Measurements from ENCODE around the gene PPP1R14D. TPM values are rescaled to one million over a fixed set of nuclear protein-coding genes. Genes with fewer than 3 reads are reported as not detected.
A peak's percentile ranks its signal among the peaks of the same experiment; 100 is the strongest.

Gene PPP1R14D
- total RNA-seq, 1 experiment from 2014 or later = 0.65 TPM

- Histone ChIP-seq H3K27ac (peak overlapping the region; percentile 93), H3K79me2 (ENCODE audit: low read depth) (peaks cover 68% of the 10 kb centered on the region), H3K4me1 (replicated peaks; ENCODE audit: insufficient read depth) (peaks cover 31% of the 10 kb centered on the region), H4K20me1 (ENCODE audit: insufficient read depth) (0 out of 2 replicates have a peak, but pooled peaks cover 5% of the 10 kb centered on the region), H2AFZ (no peak overlapping the region), H3K9me2 (ENCODE audit: insufficient read depth) (no peaks in the 10 kb centered on the region), H3K27me3 (ENCODE audit: insufficient read depth, low read depth) (no peaks in the 10 kb centered on the region), H3K9me3 (ENCODE audit: insufficient read depth, low read depth) (no peaks in the 10 kb centered on the region), H3K4me2 (peak overlapping the region; percentile 100), H3K4me3 (peak overlapping the region; percentile 71), H3K36me3 (ENCODE audit: low read depth) (no peaks in the 10 kb centered on the region; the same call in 1 of the 2 replicates), H3F3A (ENCODE audit: insufficient read depth, low read depth) (peaks cover 23% of the 10 kb centered on the region)
- no peak for TF ChIP-seq CTCF (conservative IDR thresholded peaks at IDR 0.05)
- no peak for TF ChIP-seq EZH2 (IDR thresholded peaks at IDR 0.05; ENCODE audit: low read depth)
- intact Hi-C loops (cut with micrococcal nuclease; ENCODE audit: unreplicated experiment) = no loop called here
- DNase-seq = no peak
- no TSS peak for BruUV-seq (replicated peaks)
- POLR2A ChIA-PET (ENCODE audit: unreplicated experiment) = no interaction called here
- CTCF ChIA-PET = interaction anchor here (1.0 kb wide), 1 partner anchor 17 kb away, joined by 3 read pairs; the partner anchor contains the start of gene PPP1R14D
Observed at GRCh38 chr15:40845036-40845435, 16.5 kb upstream of the PPP1R14D start.

GRCh38 chr15:40844696-40845030 lies 16.2 kb upstream of the PPP1R14D start:
- Histone ChIP-seq H3K27ac (peak overlapping the region; percentile 93), H3K4me2 (peak overlapping the region; percentile 100), H3K9me2 (ENCODE audit: insufficient read depth) (no peaks in the 10 kb centered on the region), H4K20me1 (ENCODE audit: insufficient read depth) (0 out of 2 replicates have a peak, but pooled peaks cover 5% of the 10 kb centered on the region), H3F3A (ENCODE audit: insufficient read depth, low read depth) (peaks cover 23% of the 10 kb centered on the region), H3K9me3 (ENCODE audit: insufficient read depth, low read depth) (no peaks in the 10 kb centered on the region), H3K27me3 (ENCODE audit: insufficient read depth, low read depth) (no peaks in the 10 kb centered on the region), H3K4me3 (peak overlapping the region; percentile 71), H3K36me3 (ENCODE audit: low read depth) (no peaks in the 10 kb centered on the region; the same call in 1 of the 2 replicates), H2AFZ (no peak overlapping the region; the same call in 1 of the 2 replicates), H3K79me2 (ENCODE audit: low read depth) (peaks cover 65% of the 10 kb centered on the region), H3K4me1 (replicated peaks; ENCODE audit: insufficient read depth) (peaks cover 31% of the 10 kb centered on the region)
- BruUV-seq (replicated peaks) = TSS peak; percentile 25
- intact Hi-C loops (cut with micrococcal nuclease; ENCODE audit: unreplicated experiment) = loop anchor here (1.0 kb wide), 1 partner anchor 75 kb away; the partner anchor contains the start of gene C15orf62
- ChIA-PET CTCF (interaction anchor here (1.0 kb wide), 2 partner anchors 13 to 16 kb away, joined by 3 to 4 read pairs; partner anchors contain the start of gene PPP1R14D), POLR2A (ENCODE audit: unreplicated experiment) (no interaction called here)
- no peak for DNase-seq
- TF ChIP-seq CTCF (conservative IDR thresholded peaks at IDR 0.05) = no peak
- no peak for TF ChIP-seq EZH2 (IDR thresholded peaks at IDR 0.05; ENCODE audit: low read depth)

- TF ChIP-seq CTCF (conservative IDR thresholded peaks at IDR 0.05) = no peak
- no peak for TF ChIP-seq EZH2 (IDR thresholded peaks at IDR 0.05; ENCODE audit: low read depth)
- Histone ChIP-seq H2AFZ (peak within 1 kb of the TSS; percentile 64; the same call in 1 of the 2 replicates), H3K4me2 (peak within 1 kb of the TSS; percentile 100), H3K79me2 (ENCODE audit: low read depth) (peaks cover 59% of the 10 kb centered on the region), H4K20me1 (ENCODE audit: insufficient read depth) (0 out of 2 replicates have a peak, but pooled peaks cover 5% of the 10 kb centered on the region), H3K4me1 (replicated peaks; ENCODE audit: insufficient read depth) (peaks cover 31% of the 10 kb centered on the region), H3K36me3 (ENCODE audit: low read depth) (no peaks in the 10 kb centered on the region; the same call in 1 of the 2 replicates), H3K4me3 (peak within 1 kb of the TSS; percentile 71), H3K27ac (peak within 1 kb of the TSS; percentile 93), H3K9me2 (ENCODE audit: insufficient read depth) (no peaks in the 10 kb centered on the region), H3K27me3 (ENCODE audit: insufficient read depth, low read depth) (no peaks in the 10 kb centered on the region), H3K9me3 (ENCODE audit: insufficient read depth, low read depth) (no peaks in the 10 kb centered on the region), H3F3A (ENCODE audit: insufficient read depth, low read depth) (peaks cover 23% of the 10 kb centered on the region)
- ChIA-PET POLR2A (ENCODE audit: unreplicated experiment) (interaction anchor here (0.6 to 0.7 kb wide), 2 partner anchors 56 to 892 kb away, joined by 3 to 4 read pairs; no protein-coding TSS in a partner anchor), CTCF (interaction anchor here (0.7 to 1.0 kb wide), 3 partner anchors 13 to 461 kb away, joined by 3 to 4 read pairs (median 4); partner anchors contain the start of gene PPP1R14D)
- BruUV-seq (replicated peaks) = no TSS peak
- peak; percentile 46 to 72 for DNase-seq
- intact Hi-C loops (cut with micrococcal nuclease; ENCODE audit: unreplicated experiment) = loop anchor here (1.0 kb wide), 1 partner anchor 75 kb away; the partner anchor contains the start of gene C15orf62
Observed at GRCh38 chr15:40843885-40844695, 15.6 kb upstream of the PPP1R14D start, which contains the start of gene SPINT1. SPINT1 (plus strand) TSS chr15:40844048; CDS start chr15:40844555, 507 bp downstream.
